T-cell (primary cell): ENCODE results near the gene BACH1. TPM values are rescaled to one million over a fixed set of nuclear protein-coding genes. Genes with fewer than 3 reads are reported as not detected.
A peak's percentile ranks its signal among the peaks of the same experiment; 100 is the strongest.

Experiments used
- ATAC-seq, 4 experiments: fragments of 200-7000 bp in 3 of 4; fragments of 150-1000 bp in 1 of 4; cut with Tn5 transposase; replicated peaks in 1 of 4; 1 replicate in 3 of 4; 2 replicates in 1 of 4; pipeline ENCODE4 v1.10.0; 2021; ENCODE audit warnings: moderate library complexity in 3 of 4, mild to moderate bottlenecking in 2 of 4, moderate number of reproducible peaks in 1 of 4
- CTCF ChIA-PET, 2 donors: fragments of 300-600 bp; sonication (Branson Sonifier 250); formaldehyde crosslinking; loops; one replicate each; lab custom pipeline; 2022; ENCODE audit warnings: antibody characterized with exemption in 2 of 2; lab: Charles Lee
- POLR2A ChIA-PET, 2 donors: fragments of 300-600 bp; sonication (Branson Sonifier 250); formaldehyde crosslinking; loops; one replicate each; lab custom pipeline; 2022; ENCODE audit warnings: antibody characterized with exemption in 2 of 2; lab: Charles Lee
- DNase-seq, 35 experiments: peaks; one replicate each; pipeline versions ENCODE4 v3.0.0 to v3.0.0-alpha.2; 2013 to 2023
- H3K27ac ChIP-seq: one replicate; pipeline ENCODE4 v1.5.1; 2013; ENCODE audit warnings: low read length
- H3K27me3 ChIP-seq, 2 experiments: replicated peaks in 1 of 2; 1 replicate in 1 of 2; 2 replicates in 1 of 2; pipeline versions ENCODE4 v1.6.1 to v1.7.0; 2013; ENCODE audit warnings: low read length in 1 of 2, mixed read lengths in 1 of 2; ENCODE audit not compliant: control insufficient read depth in 2 of 2, insufficient read depth in 2 of 2; ENCODE audit errors: extremely low read depth in 1 of 2
- H3K36me3 ChIP-seq, 2 donors: 1 replicate in 1 of 2; 2 replicates in 1 of 2; pipeline versions ENCODE4 v1.6.1 to v1.7.0; 2013; ENCODE audit warnings: low read length in 1 of 2; ENCODE audit not compliant: control insufficient read depth in 2 of 2, insufficient read depth in 1 of 2; ENCODE audit errors: extremely low read depth in 1 of 2
- H3K4me1 ChIP-seq, 2 experiments: 1 replicate in 1 of 2; 2 replicates in 1 of 2; pipeline versions ENCODE4 v1.6.1 to v1.7.0; 2013; ENCODE audit warnings: low read length in 2 of 2, mixed read lengths in 1 of 2; ENCODE audit not compliant: insufficient read depth in 2 of 2, control insufficient read depth in 1 of 2; ENCODE audit errors: extremely low read depth in 1 of 2
- H3K4me3 ChIP-seq, 2 donors: 1 replicate in 1 of 2; 2 replicates in 1 of 2; pipeline versions ENCODE4 v1.5.1 to v1.7.0; 2013; ENCODE audit warnings: mild to moderate bottlenecking in 2 of 2, low read length in 1 of 2, moderate library complexity in 1 of 2; ENCODE audit not compliant: control insufficient read depth in 1 of 2; ENCODE audit errors: extremely low read depth in 1 of 2
- H3K9me3 ChIP-seq: 2 replicates; pipeline ENCODE4 v1.7.0; 2013
- H3K27ac Mint-ChIP-seq, 2 donors: one replicate each; pipeline ENCODE4 v1.8.0; 2020 to 2021; ENCODE audit warnings: mild to moderate bottlenecking in 2 of 2, mixed read lengths in 2 of 2
- H3K27me3 Mint-ChIP-seq, 2 donors: one replicate each; pipeline ENCODE4 v1.8.0; 2021 to 2022; ENCODE audit warnings: mixed read lengths in 2 of 2
- H3K36me3 Mint-ChIP-seq: one replicate; pipeline ENCODE4 v1.8.0; 2021; ENCODE audit warnings: mixed read lengths
- H3K4me1 Mint-ChIP-seq, 3 donors: one replicate each; pipeline ENCODE4 v1.8.0; 2020 to 2022; ENCODE audit warnings: mixed read lengths in 3 of 3, mild to moderate bottlenecking in 1 of 3
- H3K4me3 Mint-ChIP-seq, 3 donors: one replicate each; pipeline ENCODE4 v1.8.0; 2020 to 2022; ENCODE audit warnings: mild to moderate bottlenecking in 3 of 3, mixed read lengths in 3 of 3, moderate library complexity in 3 of 3
- H3K9me3 Mint-ChIP-seq, 3 donors: one replicate each; pipeline ENCODE4 v1.8.0; 2020 to 2022; ENCODE audit warnings: mixed read lengths in 3 of 3
- WGBS: methylation state at CpG from one replicate; pipeline ENCODE4 v1.1.5; 2013; ENCODE audit warnings: missing lambda C conversion rate; ENCODE audit not compliant: insufficient coverage; 5-methylcytosine and 5-hydroxymethylcytosine counted together
- total RNA-seq, 35 experiments: library from RNA in 6 of 35; stranded (reverse) in 6 of 35; fragments of 120-200 nt in 1 of 35; gene quantifications; one replicate each; pipeline versions ENCODE4 v1.2.1 to v1.2.4 and lab custom pipeline; 2013 to 2026

BACH1 gene
- total RNA-seq, 5 donors from 2014 or later (not counting 1 experiment from before 2014, with no cell fraction given): 42.9 to 54.8 (median 52.8) TPM

- Mint-ChIP-seq H3K36me3 (peaks cover 47% of the 10 kb centered on the region), H3K4me3 (no peak overlapping the region), H3K27ac (no peak overlapping the region), H3K27me3 (no peaks in the 10 kb centered on the region), H3K4me1 (peaks cover 6 to 11% (median 8%) of the 10 kb centered on the region in 3 donors), H3K9me3 (no peaks in the 10 kb centered on the region)
- ChIA-PET CTCF (no interaction called here), POLR2A (interaction anchor here in 1 of 2 donors (0.6 kb wide), 1 partner anchor 38 kb away, joined by 9 read pairs; no protein-coding TSS in a partner anchor)
- H3K27me3 ChIP-seq: no peaks in the 10 kb centered on the region
- no peak overlapping the region for H3K4me3 ChIP-seq
- H3K36me3 ChIP-seq: peaks cover 0 to 9% of the 10 kb centered on the region in 2 donors
- no peaks in the 10 kb centered on the region for H3K4me1 ChIP-seq
- DNase-seq: no peak
- H3K9me3 ChIP-seq: no peaks in the 10 kb centered on the region
- H3K27ac ChIP-seq: no peak overlapping the region
- 100% methylated on average over 6 of the region's 10 CpGs for WGBS
- ATAC-seq: no peak
Measured at GRCh38 chr21:29332461-29333362, 34.0 kb downstream of the BACH1 start.

DNA sequence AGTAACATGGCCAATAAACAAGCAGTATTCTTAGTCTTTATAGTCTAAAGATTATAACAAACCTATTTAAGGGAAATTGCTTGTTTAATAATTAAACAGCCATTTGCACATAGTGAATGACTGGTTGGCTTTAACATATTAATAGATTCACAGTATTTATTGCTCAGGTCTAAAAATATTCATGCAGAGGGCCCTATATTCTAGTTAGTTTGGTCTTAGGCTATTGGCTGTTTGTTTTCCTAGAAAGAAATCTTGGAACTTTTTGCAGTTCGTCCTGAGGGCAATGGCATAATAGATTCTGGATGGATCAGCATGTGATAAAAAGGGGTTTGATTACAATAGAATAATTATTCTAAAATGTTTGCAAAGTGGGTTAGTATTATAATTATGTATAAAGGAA, 34.7 kb downstream of the BACH1 start:
- ATAC-seq (no peak), DNase-seq (no peak)
- Mint-ChIP-seq H3K27me3 (no peaks in the 10 kb centered on the region), H3K4me1 (peaks cover 6 to 11% (median 8%) of the 10 kb centered on the region in 3 donors), H3K36me3 (peaks cover 46% of the 10 kb centered on the region), H3K27ac (no peak overlapping the region), H3K4me3 (no peak overlapping the region), H3K9me3 (no peaks in the 10 kb centered on the region)
- no peak overlapping the region for H3K27ac ChIP-seq
- H3K27me3 ChIP-seq: no peaks in the 10 kb centered on the region
- ChIA-PET POLR2A (no interaction called here), CTCF (no interaction called here)
- WGBS: no CpG with 5 or more reads among the region's 1 CpG
- no peaks in the 10 kb centered on the region for H3K9me3 ChIP-seq
- no peaks in the 10 kb centered on the region for H3K4me1 ChIP-seq
- no peak overlapping the region for H3K4me3 ChIP-seq
- peaks cover 0 to 9% of the 10 kb centered on the region in 2 donors for H3K36me3 ChIP-seq

DNA sequence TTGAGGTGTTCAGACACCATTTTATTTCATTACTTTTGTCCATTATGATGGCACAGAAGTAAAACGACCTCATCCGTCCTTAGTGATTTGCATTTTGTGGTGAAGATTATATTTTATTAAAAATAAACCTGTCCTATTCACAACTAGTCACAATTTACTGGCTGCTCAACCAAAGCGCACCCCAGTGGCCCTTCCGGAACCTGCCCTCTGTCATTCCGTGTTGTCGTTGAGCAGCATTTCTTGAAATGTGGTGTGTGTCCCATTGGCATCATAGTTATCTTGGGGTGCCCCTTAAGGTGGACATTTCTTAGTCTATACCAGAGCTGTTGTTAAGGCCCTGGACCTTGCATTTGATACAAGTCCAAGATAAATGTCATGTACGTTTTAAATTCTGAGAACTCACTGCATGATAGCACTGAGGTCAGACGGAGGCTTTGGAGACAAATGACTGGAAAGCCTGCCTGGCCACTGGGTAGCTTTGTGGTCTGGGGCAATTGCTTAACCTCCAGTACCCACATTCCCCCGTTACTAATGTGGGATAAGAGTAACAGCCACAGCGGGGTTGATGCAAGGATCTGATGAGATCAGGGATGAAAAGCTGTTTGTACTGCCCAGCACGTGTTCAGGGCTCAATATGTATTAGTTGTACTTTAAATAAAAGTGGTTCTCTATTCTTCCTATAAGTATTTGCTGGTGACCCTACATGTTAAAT, 36.2 kb downstream of the BACH1 start:
- WGBS: 95% methylated on average over 5 of the region's 11 CpGs
- Mint-ChIP-seq H3K27ac (no peak overlapping the region), H3K4me1 (peaks cover 6 to 9% (median 8%) of the 10 kb centered on the region in 3 donors)

GRCh38 chr21:29335720-29336119, 37.0 kb downstream of the BACH1 start:
- ATAC-seq: no peak
- CTCF ChIA-PET: interaction anchor here (0.5 to 0.6 kb wide), 2 partner anchors 35 to 247 kb away, joined by 3 read pairs; no protein-coding TSS in a partner anchor
- peaks cover 0 to 4% of the 10 kb centered on the region in 2 donors for H3K36me3 ChIP-seq
- POLR2A ChIA-PET: no interaction called here
- Mint-ChIP-seq H3K9me3 (no peaks in the 10 kb centered on the region), H3K4me1 (peaks cover 6 to 12% (median 8%) of the 10 kb centered on the region in 3 donors), H3K27ac (no peak overlapping the region), H3K36me3 (peaks cover 32% of the 10 kb centered on the region), H3K27me3 (no peaks in the 10 kb centered on the region), H3K4me3 (no peak overlapping the region)
- H3K27me3 ChIP-seq: no peaks in the 10 kb centered on the region
- no peaks in the 10 kb centered on the region for H3K4me1 ChIP-seq
- no peaks in the 10 kb centered on the region for H3K9me3 ChIP-seq
- 100% methylated on average over 1 of the region's 3 CpGs for WGBS
- H3K27ac ChIP-seq: no peak overlapping the region
- no peak overlapping the region for H3K4me3 ChIP-seq
- DNase-seq: no peak

More for the DNA sequence above, 36.2 kb downstream of the BACH1 start:
- Mint-ChIP-seq H3K27me3 (no peaks in the 10 kb centered on the region), H3K36me3 (peaks cover 37% of the 10 kb centered on the region), H3K9me3 (no peaks in the 10 kb centered on the region), H3K4me3 (no peak overlapping the region)
- no peak for ATAC-seq
- H3K9me3 ChIP-seq: no peaks in the 10 kb centered on the region
- peaks cover 0 to 6% of the 10 kb centered on the region in 2 donors for H3K36me3 ChIP-seq
- H3K27ac ChIP-seq: no peak overlapping the region
- H3K4me1 ChIP-seq: no peaks in the 10 kb centered on the region
- H3K4me3 ChIP-seq: no peak overlapping the region
- no peaks in the 10 kb centered on the region for H3K27me3 ChIP-seq
- DNase-seq: peak in 3 of 35 experiments; percentile 3 to 14 (median 13)
- CTCF ChIA-PET: no interaction called here
- POLR2A ChIA-PET: no interaction called here

- Mint-ChIP-seq H3K9me3 (no peaks in the 10 kb centered on the region), H3K4me3 (no peak overlapping the region), H3K27me3 (no peaks in the 10 kb centered on the region), H3K4me1 (peaks cover 0 to 26% (median 17%) of the 10 kb centered on the region in 3 donors), H3K27ac (no peak overlapping the region), H3K36me3 (peaks cover 25% of the 10 kb centered on the region)
- CTCF ChIA-PET: interaction anchor here in 1 of 2 donors (0.9 kb wide), 1 partner anchor 12 kb away, joined by 3 read pairs; no protein-coding TSS in a partner anchor
- no peaks in the 10 kb centered on the region for H3K27me3 ChIP-seq
- no peak for DNase-seq
- POLR2A ChIA-PET: interaction anchor here in 1 of 2 donors (0.9 kb wide), 1 partner anchor 35 kb away, joined by 5 read pairs; no protein-coding TSS in a partner anchor
- H3K27ac ChIP-seq: no peak overlapping the region
- peaks cover 0 to under 1% of the 10 kb centered on the region in 2 donors for H3K36me3 ChIP-seq
- no peaks in the 10 kb centered on the region for H3K9me3 ChIP-seq
- no peaks in the 10 kb centered on the region for H3K4me1 ChIP-seq
- no peak for ATAC-seq
- no peak overlapping the region for H3K4me3 ChIP-seq
- WGBS: 96% methylated on average over 3 of the region's 4 CpGs
Measured at GRCh38 chr21:29338256-29338655, 39.5 kb downstream of the BACH1 start.

DNA sequence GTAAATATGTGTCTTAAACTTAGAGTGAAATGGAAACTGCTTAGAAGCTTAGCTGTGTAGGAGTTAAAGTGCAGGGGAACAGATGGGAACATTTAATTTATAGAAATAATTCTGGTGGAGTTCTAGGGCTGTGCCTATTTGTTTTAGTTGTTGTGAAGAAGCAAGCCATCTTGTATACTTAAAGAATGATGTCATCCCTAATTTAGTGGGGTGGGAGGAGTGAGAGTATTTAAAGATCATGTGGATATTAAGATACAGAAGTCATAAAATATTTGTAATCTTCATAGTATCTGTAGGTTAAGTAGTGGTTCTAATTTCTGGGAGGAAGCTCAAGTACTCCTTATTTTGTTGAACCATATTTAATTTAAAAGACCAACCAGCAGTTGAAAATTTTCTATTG, 41.5 kb downstream of the BACH1 start:
- Mint-ChIP-seq H3K27ac (no peak overlapping the region), H3K9me3 (no peaks in the 10 kb centered on the region), H3K36me3 (peaks cover 29% of the 10 kb centered on the region), H3K4me3 (no peak overlapping the region), H3K27me3 (no peaks in the 10 kb centered on the region), H3K4me1 (peaks cover 5 to 26% (median 18%) of the 10 kb centered on the region in 3 donors)
- no peak for ATAC-seq
- Histone ChIP-seq H3K27me3 (no peaks in the 10 kb centered on the region), H3K4me1 (no peaks in the 10 kb centered on the region), H3K9me3 (no peaks in the 10 kb centered on the region), H3K36me3 (peaks cover 0 to 6% of the 10 kb centered on the region in 2 donors), H3K4me3 (no peak overlapping the region), H3K27ac (no peak overlapping the region)
- ChIA-PET POLR2A (no interaction called here), CTCF (interaction anchor here in 1 of 2 donors (1.6 kb wide), 1 partner anchor 8 kb away, joined by 6 read pairs; no protein-coding TSS in a partner anchor)
- no peak for DNase-seq
